ENCODE measurements around the gene TMEM45B.
"Not testable (repeated sequence)": the region's sequence is repeated elsewhere in the genome, so short reads cannot be mapped to it uniquely, and the experiment has no call there.

TMEM45B gene

DNA sequence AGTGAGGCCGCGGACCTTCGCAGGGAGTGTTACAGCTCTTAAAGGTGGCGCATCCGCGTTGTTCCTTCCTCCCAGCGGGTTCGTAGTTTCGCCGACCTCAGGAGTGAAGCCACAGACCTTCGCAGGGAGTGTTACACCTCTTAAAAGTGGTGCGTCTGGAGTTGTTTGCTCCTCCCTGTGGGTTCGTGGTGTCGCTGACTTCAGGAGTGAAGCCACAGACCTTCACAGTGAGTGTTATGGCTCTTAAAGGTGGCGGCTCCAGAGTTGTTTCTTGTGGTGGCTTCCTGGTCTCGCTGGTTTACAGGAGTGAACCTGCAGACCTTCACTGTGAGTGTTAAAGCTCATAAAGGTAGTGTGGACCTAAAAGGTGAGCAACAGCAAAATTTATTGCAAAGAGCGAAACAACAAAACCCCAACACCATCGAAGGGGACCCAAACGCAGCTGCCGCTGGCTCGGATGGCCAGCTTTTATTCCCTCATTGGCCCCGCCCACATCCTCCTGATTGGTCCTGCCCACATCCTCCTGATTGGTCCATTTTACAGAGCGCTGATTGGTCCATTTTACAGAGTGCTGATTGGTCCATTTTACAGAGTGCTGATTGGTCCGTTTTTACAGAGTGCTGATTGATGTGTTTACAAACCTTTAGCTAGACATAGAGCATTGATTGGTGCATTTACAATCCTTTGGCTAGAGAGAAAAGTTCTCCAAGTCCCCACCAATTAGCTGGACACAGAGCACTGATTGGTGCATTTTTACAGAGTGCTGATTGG, 1.2 kb upstream of the TMEM45B start:
- no peaks in the 10 kb centered on the region for H3K4me1 ChIP-seq
- no peaks in the 10 kb centered on the region for H3K9me3 ChIP-seq
- TF ChIP-seq, protein P1, sequence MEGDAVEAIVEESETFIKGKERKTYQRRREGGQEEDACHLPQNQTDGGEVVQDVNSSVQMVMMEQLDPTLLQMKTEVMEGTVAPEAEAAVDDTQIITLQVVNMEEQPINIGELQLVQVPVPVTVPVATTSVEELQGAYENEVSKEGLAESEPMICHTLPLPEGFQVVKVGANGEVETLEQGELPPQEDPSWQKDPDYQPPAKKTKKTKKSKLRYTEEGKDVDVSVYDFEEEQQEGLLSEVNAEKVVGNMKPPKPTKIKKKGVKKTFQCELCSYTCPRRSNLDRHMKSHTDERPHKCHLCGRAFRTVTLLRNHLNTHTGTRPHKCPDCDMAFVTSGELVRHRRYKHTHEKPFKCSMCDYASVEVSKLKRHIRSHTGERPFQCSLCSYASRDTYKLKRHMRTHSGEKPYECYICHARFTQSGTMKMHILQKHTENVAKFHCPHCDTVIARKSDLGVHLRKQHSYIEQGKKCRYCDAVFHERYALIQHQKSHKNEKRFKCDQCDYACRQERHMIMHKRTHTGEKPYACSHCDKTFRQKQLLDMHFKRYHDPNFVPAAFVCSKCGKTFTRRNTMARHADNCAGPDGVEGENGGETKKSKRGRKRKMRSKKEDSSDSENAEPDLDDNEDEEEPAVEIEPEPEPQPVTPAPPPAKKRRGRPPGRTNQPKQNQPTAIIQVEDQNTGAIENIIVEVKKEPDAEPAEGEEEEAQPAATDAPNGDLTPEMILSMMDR (IDR thresholded peaks at IDR 0.05; ENCODE audit: low read depth, low read length) = no peak
- H3K36me3 ChIP-seq = no peaks in the 10 kb centered on the region
- no peaks in the 10 kb centered on the region for H3K27me3 ChIP-seq
- H3K4me3 ChIP-seq (ENCODE audit: low read depth, low read length) = no peak overlapping the region
- DNase-seq = peak; percentile 68

DNA sequence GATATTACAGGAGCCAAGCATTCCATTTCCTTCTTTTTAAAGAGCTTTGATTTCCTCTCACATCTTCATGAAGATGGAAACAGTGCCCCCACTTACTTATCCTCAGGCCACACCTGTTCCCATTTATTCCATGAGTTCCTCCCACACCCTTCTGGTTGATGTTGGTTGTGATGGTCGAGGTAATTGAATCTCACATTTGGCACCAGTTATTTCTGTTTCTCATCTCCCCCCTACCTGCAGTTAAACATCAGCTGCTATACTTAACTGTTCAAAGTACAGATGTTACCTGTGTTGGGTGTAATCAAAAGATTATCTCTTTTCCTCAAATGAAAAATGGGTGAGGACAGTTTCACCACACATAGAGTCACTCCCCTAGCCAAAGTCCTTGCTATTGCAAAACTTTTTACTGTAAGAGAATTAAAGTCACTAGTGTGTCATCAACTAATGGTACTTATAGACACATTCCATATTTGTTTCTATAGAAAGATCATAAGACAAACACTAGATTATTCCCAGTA, 1.9 kb downstream of the TMEM45B start:
- no peaks in the 10 kb centered on the region for H3K36me3 ChIP-seq
- TF ChIP-seq, protein P1 (IDR thresholded peaks at IDR 0.05; ENCODE audit: low read depth, low read length) = no peak
- no peaks in the 10 kb centered on the region for H3K27me3 ChIP-seq
- no peaks in the 10 kb centered on the region for H3K9me3 ChIP-seq
- no peaks in the 10 kb centered on the region for H3K4me1 ChIP-seq
- no peak for DNase-seq
- H3K4me3 ChIP-seq (ENCODE audit: low read depth, low read length) = no peak overlapping the region

DNA sequence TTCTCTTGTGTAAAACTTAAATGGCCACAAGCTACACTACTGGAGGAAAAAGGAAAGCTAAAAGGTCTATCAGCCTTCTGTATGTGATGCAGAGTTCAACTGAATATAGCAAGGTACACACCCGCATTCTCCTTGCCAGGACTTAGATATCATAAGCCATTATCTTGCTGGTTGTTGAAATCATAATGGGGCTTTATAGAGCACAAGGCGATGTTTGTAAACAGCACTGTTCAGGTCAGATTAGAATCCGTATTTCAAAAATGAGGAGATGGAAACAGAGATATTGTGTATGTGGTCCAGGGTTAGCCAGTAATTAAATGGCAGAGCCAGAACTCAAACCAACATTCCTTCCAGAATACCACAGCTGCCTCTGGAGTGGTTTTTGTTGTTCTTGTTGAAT, 2.6 kb downstream of the TMEM45B start:
- not testable (repeated sequence) for H3K4me1 ChIP-seq; H3K27me3 ChIP-seq; H3K4me3 ChIP-seq (ENCODE audit: low read depth, low read length); DNase-seq; H3K36me3 ChIP-seq; H3K9me3 ChIP-seq

DNA sequence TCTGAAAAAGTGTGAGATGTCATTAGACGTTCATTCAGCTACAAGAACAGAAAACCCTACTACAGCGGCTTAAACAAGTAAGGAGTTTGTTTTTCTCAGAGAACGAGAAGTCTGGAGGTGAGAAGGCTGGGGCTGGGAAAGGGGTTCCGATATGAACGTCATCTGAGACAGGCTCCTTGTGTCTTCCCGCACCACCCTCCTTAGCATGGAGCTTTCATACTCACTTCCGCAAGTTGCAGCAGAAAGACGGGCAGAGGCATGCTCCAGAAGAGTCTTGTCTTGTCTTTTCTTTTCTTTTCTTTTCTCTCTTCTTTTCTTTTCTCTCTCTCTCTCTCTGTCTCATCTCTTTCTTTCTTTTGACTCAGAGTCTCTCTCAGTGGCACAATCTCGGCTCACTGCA, 3.6 kb downstream of the TMEM45B start:
- no peaks in the 10 kb centered on the region for H3K4me1 ChIP-seq
- H3K4me3 ChIP-seq (ENCODE audit: low read depth, low read length) = no peak overlapping the region
- no peaks in the 10 kb centered on the region for H3K27me3 ChIP-seq
- no peaks in the 10 kb centered on the region for H3K36me3 ChIP-seq
- no peak for DNase-seq
- TF ChIP-seq, protein P1 (IDR thresholded peaks at IDR 0.05; ENCODE audit: low read depth, low read length) = no peak
- no peaks in the 10 kb centered on the region for H3K9me3 ChIP-seq

DNA sequence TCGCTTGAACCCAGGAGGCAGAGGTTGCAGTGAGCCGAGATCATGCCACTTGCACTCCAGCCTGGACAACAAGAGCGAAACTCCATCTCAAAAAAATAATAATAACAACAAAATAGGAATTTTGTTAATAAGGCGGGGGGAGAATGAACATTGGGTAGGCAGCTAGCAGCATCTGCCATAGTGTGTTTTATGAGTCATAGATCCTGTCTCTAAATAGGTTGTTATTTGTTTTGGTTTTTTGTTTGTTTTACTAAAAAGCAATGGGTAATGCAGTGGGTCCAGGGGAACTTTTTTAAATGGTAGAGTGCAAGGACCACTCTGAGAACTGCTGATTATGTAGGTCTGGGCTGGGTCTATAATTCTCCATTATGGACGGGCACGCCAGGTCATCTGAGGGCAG, 4.6 kb downstream of the TMEM45B start:
- DNase-seq; H3K27me3 ChIP-seq; H3K4me3 ChIP-seq (ENCODE audit: low read depth, low read length); H3K9me3 ChIP-seq; H3K36me3 ChIP-seq; H3K4me1 ChIP-seq: not testable (repeated sequence)

DNA sequence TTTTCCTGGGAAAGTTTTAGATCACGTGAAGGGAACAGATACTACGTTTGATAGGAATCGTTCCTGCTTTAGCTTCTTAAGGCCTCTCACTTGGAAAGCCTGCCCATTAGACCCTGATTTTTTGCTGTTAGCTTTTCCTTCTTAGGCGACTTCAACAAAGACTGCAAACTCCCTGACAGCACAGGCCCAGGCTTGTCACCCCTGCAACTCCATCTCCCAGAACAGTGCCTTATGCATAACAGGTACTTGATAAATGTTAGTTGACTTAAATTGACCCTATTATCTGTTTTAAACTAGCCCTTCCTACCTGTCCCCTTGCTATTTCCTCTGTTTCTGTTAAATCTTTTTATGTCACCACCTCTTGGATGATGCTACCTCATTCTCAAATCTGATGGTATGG, 7.6 kb downstream of the TMEM45B start:
- not testable (repeated sequence) for H3K27me3 ChIP-seq; H3K9me3 ChIP-seq; H3K4me1 ChIP-seq; DNase-seq; H3K36me3 ChIP-seq; H3K4me3 ChIP-seq (ENCODE audit: low read depth, low read length)

DNA sequence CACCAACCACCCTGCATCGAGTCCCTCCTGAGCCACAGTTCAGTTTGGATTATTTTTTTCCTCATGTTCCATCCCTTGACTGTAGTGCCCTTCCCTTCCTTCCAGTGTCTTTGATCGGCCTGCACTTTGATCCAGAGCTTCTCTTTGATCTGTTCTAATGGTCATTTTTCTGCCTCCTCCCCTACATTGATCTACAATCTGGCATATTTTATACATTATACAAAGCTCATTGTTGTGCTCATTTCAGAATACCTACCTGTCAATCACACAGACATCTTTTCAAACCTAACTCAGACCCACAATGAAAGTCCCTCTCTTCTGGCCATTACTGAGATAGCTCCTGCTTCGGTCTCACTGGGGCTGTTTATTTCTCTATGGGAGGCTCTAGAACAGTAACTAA, 8.2 kb downstream of the TMEM45B start:
- H3K36me3 ChIP-seq; H3K4me1 ChIP-seq; H3K4me3 ChIP-seq (ENCODE audit: low read depth, low read length); H3K9me3 ChIP-seq; DNase-seq; H3K27me3 ChIP-seq: not testable (repeated sequence)

DNA sequence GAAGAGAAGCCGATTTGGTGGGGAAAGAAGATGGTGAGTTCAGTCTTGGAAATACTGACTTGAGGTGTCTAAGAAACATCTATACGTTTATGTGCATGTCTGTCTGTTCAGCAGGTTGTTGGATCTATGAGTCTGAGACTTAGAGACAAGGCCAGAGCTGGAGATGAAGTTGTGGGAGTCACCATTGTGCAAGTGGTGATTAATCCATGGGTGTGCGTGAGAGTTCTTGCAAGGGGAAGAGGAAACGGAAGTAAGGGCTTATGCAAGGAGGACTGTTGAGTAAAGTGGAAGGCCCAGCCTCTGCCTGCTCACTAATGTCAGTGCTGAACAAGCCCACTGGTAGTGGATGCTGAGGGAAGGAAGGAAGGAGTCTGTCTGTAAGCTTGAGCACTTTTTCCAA, 9.7 kb downstream of the TMEM45B start:
- Histone ChIP-seq H3K4me1 (no peaks in the 10 kb centered on the region), H3K4me3 (ENCODE audit: low read depth, low read length) (no peak overlapping the region), H3K36me3 (no peaks in the 10 kb centered on the region), H3K27me3 (no peaks in the 10 kb centered on the region), H3K9me3 (no peaks in the 10 kb centered on the region)
- TF ChIP-seq, protein P1 (IDR thresholded peaks at IDR 0.05; ENCODE audit: low read depth, low read length) = no peak
- DNase-seq = no peak

Measured in BE2C (cell line).